Measurements from ENCODE around the gene PREX1. TPM values are rescaled to one million over a fixed set of nuclear protein-coding genes. Genes with fewer than 3 reads are reported as not detected.

PREX1 gene
- total and polyA plus RNA-seq, 2 of the 4 experiments (the other 2 are of a cell fraction) = 0.67 to 0.72 TPM

GRCh38 chr20:48800177-48800576, 27.6 kb downstream of the PREX1 start:
- Histone ChIP-seq H2BK5ac (ENCODE audit: low read depth, low read length, poor library complexity, severe bottlenecking) (no peak overlapping the region), H3K4me3 (ENCODE audit: insufficient read depth, low read depth, low read length) (no peak overlapping the region), H3K4ac (ENCODE audit: low read depth, low read length) (no peak overlapping the region), H3K36me3 (ENCODE audit: control insufficient read depth, insufficient read depth, low read length) (no peaks in the 10 kb centered on the region), H2BK20ac (ENCODE audit: low read depth, low read length) (no peak overlapping the region), H3K14ac (replicated peaks; ENCODE audit: low read depth, low read length) (no peak overlapping the region), H3K27me3 (ENCODE audit: control insufficient read depth, insufficient read depth, low read length) (peaks cover 19% of the 10 kb centered on the region; the same call in 1 of the 2 replicates), H3K9me3 (ENCODE audit: control insufficient read depth, insufficient read depth, low read length) (no peaks in the 10 kb centered on the region), H2BK15ac (ENCODE audit: low read depth, low read length) (no peak overlapping the region), H3K9ac (ENCODE audit: low read depth, low read length) (no peak overlapping the region), H3K18ac (ENCODE audit: low read depth, low read length) (no peak overlapping the region), H3K9me1 (ENCODE audit: insufficient read depth, low read length) (no peaks in the 10 kb centered on the region; the same call in 1 of the 2 replicates), H2AK9ac (replicated peaks; ENCODE audit: low read depth, low read length, poor library complexity) (no peak overlapping the region), H4K91ac (ENCODE audit: insufficient read depth, low read depth, low read length) (no peak overlapping the region), H2AK5ac (ENCODE audit: low read depth, low read length) (no peak overlapping the region), H2BK120ac (ENCODE audit: low read depth, low read length) (no peak overlapping the region), H4K5ac (ENCODE audit: low read depth, low read length) (no peak overlapping the region), H4K8ac (ENCODE audit: low read depth in 2 of 2, low read length in 2 of 2) (no peak overlapping the region), H3K4me1 (ENCODE audit: control insufficient read depth, insufficient read depth, low read length) (no peaks in the 10 kb centered on the region), H3K4me2 (ENCODE audit: low read depth, low read length) (no peak overlapping the region), H2AFZ (replicated peaks; ENCODE audit: low read length, poor library complexity) (no peak overlapping the region), H3K56ac (ENCODE audit: extremely low read depth, insufficient read depth, low read length) (no peak overlapping the region), H3K23ac (ENCODE audit: low read depth, low read length) (no peak overlapping the region), H4K20me1 (ENCODE audit: insufficient read depth, low read length) (no peaks in the 10 kb centered on the region), H3K79me1 (ENCODE audit: low read depth in 1 of 2, low read length in 2 of 2) (no peaks in the 10 kb centered on the region), H3K27ac (ENCODE audit: insufficient read depth, low read length) (no peak overlapping the region)
- ATAC-seq (ENCODE audit: low read depth) = no peak
- ChIA-PET CTCF (no interaction called here), POLR2A (ENCODE audit: unreplicated experiment) (no interaction called here)
- in situ Hi-C loops (cut with MboI; ENCODE audit: low sequenced_read_pairs) (no loop called here), intact Hi-C loops (cut with micrococcal nuclease) (no loop called here), dilution Hi-C loops (cut with HindIII; ENCODE audit: low sequenced_read_pairs, unreplicated experiment) (no loop called here)
- no CpG with 5 or more reads among the region's 4 CpGs for WGBS, 2 experiments (ENCODE audit: extremely low coverage in 2 of 2, insufficient read length in 1 of 2)
- TF ChIP-seq MAZ (IDR thresholded peaks at IDR 0.05; ENCODE audit: borderline replicate concordance, low read depth, low read length) (no peak), RFX5 (IDR thresholded peaks at IDR 0.05; ENCODE audit: low read depth, low read length) (no peak), MAFK (IDR thresholded peaks at IDR 0.05; ENCODE audit: low read depth, low read length) (no peak), MXI1 (IDR thresholded peaks at IDR 0.05; ENCODE audit: borderline replicate concordance, low read depth, low read length) (no peak), ELK1 (IDR thresholded peaks at IDR 0.05; ENCODE audit: borderline replicate concordance, low read depth, low read length) (no peak), CTCF (conservative IDR thresholded peaks at IDR 0.05; ENCODE audit: low read depth, low read length) (no peak), CEBPB (IDR thresholded peaks at IDR 0.05; ENCODE audit: low read depth, low read length) (no peak), RCOR1 (IDR thresholded peaks at IDR 0.05; ENCODE audit: insufficient replicate concordance, low read length) (no peak), NFE2L2 (IDR thresholded peaks at IDR 0.05; ENCODE audit: low read depth, low read length) (no peak), BHLHE40 (IDR thresholded peaks at IDR 0.05; ENCODE audit: low read depth, low read length) (no peak), POLR2A (IDR thresholded peaks at IDR 0.05; ENCODE audit: low read depth, low read length) (no peak), FOS (IDR thresholded peaks at IDR 0.05; ENCODE audit: low read depth, low read length) (no peak), SMC3 (IDR thresholded peaks at IDR 0.05; ENCODE audit: low read depth, low read length) (no peak), CHD1 (IDR thresholded peaks at IDR 0.05; ENCODE audit: low read depth, low read length) (no peak), RAD21 (IDR thresholded peaks at IDR 0.05; ENCODE audit: low read length) (no peak)
- TF ChIP-seq, protein P1, sequence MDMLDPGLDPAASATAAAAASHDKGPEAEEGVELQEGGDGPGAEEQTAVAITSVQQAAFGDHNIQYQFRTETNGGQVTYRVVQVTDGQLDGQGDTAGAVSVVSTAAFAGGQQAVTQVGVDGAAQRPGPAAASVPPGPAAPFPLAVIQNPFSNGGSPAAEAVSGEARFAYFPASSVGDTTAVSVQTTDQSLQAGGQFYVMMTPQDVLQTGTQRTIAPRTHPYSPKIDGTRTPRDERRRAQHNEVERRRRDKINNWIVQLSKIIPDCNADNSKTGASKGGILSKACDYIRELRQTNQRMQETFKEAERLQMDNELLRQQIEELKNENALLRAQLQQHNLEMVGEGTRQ (IDR thresholded peaks at IDR 0.05; ENCODE audit: low read depth, low read length) = no peak
- DNase-seq = no peak
- no TSS peak for BruUV-seq (replicated peaks)
